Activated gamma-delta T cell (primary cell): ENCODE measurements around the gene SLC25A43.
A peak's percentile ranks its signal among the peaks of the same experiment; 100 is the strongest.
"Not testable (repeated sequence)": the region's sequence is repeated elsewhere in the genome, so short reads cannot be mapped to it uniquely, and the experiment has no call there.

Experiments
- DNase-seq: peaks from one replicate; lab custom pipeline; 2025; lab: John Stamatoyannopoulos, UW

SLC25A43 gene

GRCh38 chrX:119410027-119410819, 11.1 kb downstream of the SLC25A43 start:
- no peak for DNase-seq

- DNase-seq, result no peak
Measured at GRCh38 chrX:119410854-119411253, 11.7 kb downstream of the SLC25A43 start.

GRCh38 chrX:119411959-119412358, 12.8 kb downstream of the SLC25A43 start:
- no peak for DNase-seq

DNA sequence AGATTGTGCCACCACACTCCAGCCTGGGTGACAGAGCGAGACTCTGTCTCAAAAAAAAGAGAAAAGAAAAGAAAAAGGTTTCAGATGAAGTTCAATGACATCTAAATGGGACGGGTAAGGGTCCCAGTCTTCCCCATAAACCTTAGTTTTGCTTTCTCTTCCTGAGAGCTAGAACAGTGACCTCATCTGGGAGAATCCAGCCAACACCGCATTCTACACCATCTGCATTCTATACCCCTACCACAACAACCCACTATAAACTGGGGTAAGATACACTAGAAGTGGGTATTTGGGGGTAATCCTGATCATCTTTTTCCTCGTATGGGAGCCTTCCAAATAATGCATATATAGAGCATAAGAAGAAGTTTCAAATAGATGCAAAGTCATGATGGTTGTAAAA, 18.2 kb downstream of the SLC25A43 start:
- DNase-seq, result no peak

DNA sequence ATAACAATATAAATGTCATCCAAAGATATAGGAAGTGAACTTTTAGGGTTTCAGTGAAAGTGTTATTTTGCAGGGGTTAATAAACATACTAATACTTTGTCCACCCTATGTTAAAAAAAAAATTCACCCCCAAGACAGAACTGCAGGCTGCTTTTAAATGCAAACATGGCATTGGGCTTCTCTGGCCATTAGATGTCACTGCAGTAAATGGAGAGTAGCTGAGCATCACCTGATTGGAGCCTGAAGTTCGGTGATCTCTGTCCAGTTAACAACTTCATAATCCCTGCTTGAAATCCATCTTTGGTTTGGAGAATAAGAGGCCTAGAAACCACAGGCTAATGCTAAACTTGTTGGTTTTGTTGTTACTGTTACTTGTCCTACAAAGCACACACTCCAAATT, 18.7 kb downstream of the SLC25A43 start:
- DNase-seq, result no peak

DNA sequence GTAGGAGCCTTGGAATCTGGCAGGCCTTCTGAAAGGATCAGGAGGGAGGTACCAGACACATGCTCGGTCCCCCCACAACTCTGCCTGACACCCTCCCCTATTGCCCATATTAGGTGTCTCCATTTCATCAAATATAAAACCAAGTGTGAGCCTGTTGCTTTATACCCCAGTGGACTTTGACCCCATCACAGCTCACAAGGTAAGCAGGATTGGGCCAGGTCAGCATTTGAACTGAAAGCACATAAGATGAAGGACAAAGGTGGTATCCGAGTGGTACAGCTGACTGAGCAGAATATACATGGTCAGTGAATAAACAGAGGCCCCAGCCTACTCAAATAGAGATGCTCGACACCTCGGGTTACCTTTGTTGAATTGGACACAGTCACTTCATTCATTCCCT, 20.0 kb downstream of the SLC25A43 start:
- no peak for DNase-seq

DNA sequence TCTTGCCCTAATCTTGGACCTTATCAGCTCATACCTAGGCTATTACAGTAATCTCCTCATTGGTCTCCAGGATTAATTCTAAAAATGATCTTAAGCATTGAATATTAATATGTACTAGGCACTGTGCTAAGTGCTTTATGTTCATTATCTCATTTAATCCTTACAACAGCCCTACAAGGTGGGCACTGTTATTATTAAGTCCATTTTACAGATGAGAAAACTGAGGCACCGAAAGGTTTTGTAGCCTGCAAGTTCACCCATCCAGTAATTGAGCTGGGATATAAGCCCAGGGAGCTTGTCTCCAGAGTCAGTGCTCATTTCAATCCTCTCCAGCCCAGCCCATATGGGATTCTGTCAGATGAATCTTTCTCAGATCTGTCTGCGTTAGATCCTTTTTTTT, 20.8 kb downstream of the SLC25A43 start:
- DNase-seq, result no peak

DNA sequence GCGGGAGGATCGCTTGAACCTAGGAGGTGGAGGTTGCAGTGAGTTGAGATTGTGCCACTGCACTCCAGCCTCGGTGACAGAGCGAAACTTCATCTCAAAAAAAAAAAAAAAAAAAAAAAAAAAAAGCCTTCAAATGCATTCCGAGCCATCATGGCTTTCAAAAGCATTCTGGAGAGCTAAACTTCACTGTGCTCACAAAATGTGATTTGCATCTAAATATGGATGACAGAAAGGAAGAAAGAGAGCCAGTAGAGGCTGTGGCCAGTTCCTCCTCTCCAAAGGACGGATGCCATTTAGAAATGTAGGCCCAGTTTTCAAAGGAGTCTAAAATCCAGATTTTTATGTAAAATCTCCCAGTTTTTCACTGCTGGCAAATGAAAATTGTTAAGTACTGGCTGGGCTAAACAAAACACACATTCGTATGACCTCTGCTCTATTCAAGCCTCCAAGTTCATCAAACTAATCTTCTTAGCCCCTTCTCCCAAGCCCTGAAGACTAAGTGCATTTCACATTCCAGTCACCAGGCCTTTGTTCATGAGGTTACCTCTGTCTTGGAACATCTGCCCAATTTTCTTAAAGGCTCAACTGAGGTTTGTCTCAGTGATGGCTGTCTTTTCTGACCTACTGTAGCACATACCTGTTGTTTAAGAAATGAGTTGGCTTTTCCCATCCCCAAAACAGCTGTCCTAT, 22.0 kb downstream of the SLC25A43 start:
- DNase-seq, result no peak

GRCh38 chrX:119423631-119424030, 24.5 kb downstream of the SLC25A43 start:
- no peak for DNase-seq

- no peak for DNase-seq
Measured at GRCh38 chrX:119424999-119425398, 25.9 kb downstream of the SLC25A43 start.

GRCh38 chrX:119427024-119427794, 28.1 kb downstream of the SLC25A43 start:
- no peak for DNase-seq

DNA sequence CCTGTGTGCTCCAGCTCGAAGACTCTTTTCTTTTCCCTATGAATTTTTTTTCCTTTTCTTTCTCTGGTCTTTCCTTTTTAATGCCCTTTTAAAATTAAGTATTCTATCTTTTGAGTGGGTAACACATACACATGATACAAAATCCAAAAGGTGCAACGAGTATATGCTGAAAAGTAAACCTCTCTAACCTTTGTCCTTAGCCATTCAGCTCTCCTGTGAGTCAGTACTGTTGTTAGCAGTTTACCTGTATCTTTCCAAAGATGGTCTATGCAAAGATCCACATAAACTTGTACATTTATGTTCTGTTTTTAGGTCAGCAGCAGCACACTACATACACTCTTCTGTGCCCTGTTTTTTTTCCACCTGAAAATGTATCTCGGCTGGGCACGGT, 28.7 kb downstream of the SLC25A43 start:
- no peak for DNase-seq

DNA sequence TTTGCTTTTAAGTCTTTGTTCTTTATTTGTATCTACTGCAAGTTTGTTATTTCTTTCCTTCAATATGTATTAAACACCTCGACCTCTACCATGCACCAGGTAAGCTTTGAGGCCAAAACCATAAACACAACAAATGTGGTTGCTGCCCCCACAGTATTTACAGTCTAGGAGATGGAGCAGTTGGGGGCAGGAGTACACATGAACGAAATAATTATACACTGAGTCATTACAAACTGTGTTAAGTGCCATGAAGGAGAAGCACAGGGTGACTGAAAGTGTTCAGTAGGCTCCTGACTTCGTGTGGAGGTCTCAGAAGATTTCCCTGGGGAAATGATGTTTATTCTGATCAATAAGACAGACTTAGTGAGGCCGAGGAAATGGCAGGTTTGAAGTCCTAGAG, 30.3 kb downstream of the SLC25A43 start:
- no peak for DNase-seq

DNA sequence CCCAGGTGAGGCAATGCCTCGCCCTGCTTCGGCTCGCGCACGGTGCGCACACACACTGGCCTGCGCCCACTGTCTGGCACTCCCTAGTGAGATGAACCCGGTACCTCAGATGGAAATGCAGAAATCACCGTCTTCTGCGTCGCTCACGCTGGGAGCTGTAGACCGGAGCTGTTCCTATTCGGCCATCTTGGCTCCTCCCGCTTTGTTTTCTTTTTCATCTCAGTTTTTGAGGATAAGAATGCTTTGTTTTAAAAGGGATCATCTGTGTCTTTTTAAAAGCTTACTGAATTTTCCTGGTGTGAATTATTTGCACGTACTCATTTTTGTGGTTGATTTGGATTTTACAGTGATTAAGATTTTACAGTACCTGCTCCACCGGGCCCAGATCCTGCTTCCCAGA, 42.2 kb downstream of the SLC25A43 start:
- not testable (repeated sequence) for DNase-seq

- no peak for DNase-seq
Measured at GRCh38 chrX:119442286-119442685, 43.1 kb downstream of the SLC25A43 start.

DNA sequence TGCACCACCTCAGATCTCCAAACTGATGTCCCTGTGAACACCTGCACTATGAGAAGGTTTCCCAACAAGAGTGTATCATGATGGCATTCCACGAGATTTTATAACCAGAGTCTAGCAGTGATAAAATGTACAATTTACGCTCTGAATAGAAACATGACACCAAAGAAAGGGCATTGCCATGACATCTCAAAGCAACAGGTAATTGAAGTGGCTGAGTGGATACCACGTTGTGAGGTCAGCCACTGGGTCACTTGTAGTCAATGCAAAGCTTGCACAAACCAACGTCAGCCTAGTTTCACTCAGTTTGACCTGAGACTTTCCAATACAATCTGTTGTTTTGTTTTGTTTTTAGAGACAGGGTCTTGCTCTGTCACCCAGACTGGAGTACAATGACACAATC, 54.1 kb downstream of the SLC25A43 start:
- DNase-seq, result no peak

GRCh38 chrX:119455264-119455663, 56.1 kb downstream of the SLC25A43 start:
- DNase-seq, result no peak

GRCh38 chrX:119459181-119459580, 60.0 kb downstream of the SLC25A43 start:
- DNase-seq, result no peak

DNA sequence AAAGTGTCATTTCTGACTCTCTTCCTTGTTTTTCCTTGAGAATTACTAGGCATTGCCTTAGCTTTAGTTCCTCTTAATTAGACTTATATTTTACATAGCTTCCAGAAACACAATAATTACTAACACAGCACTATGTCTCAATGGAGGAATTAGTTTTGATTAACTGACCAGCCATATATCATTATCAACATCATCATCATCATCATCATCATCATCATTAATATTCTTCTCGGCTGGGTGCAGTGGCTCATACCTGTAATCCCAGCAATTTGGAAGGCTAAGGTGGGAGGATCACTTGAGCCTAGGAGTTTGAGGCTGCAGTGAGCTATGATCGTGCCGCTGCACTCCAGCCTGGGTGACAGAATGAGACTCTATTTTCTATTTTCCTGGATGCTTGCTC, 66.4 kb downstream of the SLC25A43 start:
- no peak for DNase-seq

GRCh38 chrX:119466970-119467369, 67.8 kb downstream of the SLC25A43 start:
- no peak for DNase-seq

- no peak for DNase-seq
Measured at GRCh38 chrX:119467433-119467832, 68.3 kb downstream of the SLC25A43 start.

GRCh38 chrX:119467842-119468550, 68.9 kb downstream of the SLC25A43 start, which contains the start of gene SLC25A5:
SLC25A5 (plus strand) TSS chrX:119468444; CDS start chrX:119468516, 72 bp downstream.
- DNase-seq, result peak; percentile 71
